DLD1 (cell line): Measurements from ENCODE around the gene HBS1L.

Experiments used
- in situ Hi-C: cut with HindIII; loops from 2 replicates; pipeline ENCODE4 v1.10.0; 2017; ENCODE audit warnings: low sequenced_read_pairs

The HBS1L gene

GRCh38 chr6:134954272-134955000 lies 100.2 kb downstream of the HBS1L start:
- in situ Hi-C loops: no loop called here

- in situ Hi-C loops: no loop called here
Measured at GRCh38 chr6:134951494-134952263, 102.9 kb downstream of the HBS1L start.

- in situ Hi-C loops: no loop called here
Measured at GRCh38 chr6:134950482-134950881, 104.1 kb downstream of the HBS1L start.

- in situ Hi-C loops: no loop called here
Measured at GRCh38 chr6:134949927-134950326, 104.7 kb downstream of the HBS1L start, which contains the start of gene ALDH8A1. ALDH8A1 (minus strand) TSS chr6:134950101; CDS start chr6:134950053, 48 bp downstream.

- in situ Hi-C loops: no loop called here
Measured at GRCh38 chr6:134948691-134949090, 105.9 kb downstream of the HBS1L start.

GRCh38 chr6:134948142-134948541 lies 106.5 kb downstream of the HBS1L start:
- in situ Hi-C loops: no loop called here

- in situ Hi-C loops: no loop called here
Measured at GRCh38 chr6:134945045-134945444, 109.6 kb downstream of the HBS1L start.

- in situ Hi-C loops: no loop called here
Measured at GRCh38 chr6:134943522-134944111, 111.0 kb downstream of the HBS1L start.

- in situ Hi-C loops: no loop called here
Measured at GRCh38 chr6:134938896-134939295, 115.7 kb downstream of the HBS1L start.

- in situ Hi-C loops: no loop called here
Measured at GRCh38 chr6:134937426-134937825, 117.2 kb downstream of the HBS1L start.

- in situ Hi-C loops: no loop called here
Measured at GRCh38 chr6:134936931-134937330, 117.7 kb downstream of the HBS1L start.

- in situ Hi-C loops: no loop called here
Measured at GRCh38 chr6:134936476-134936875, 118.1 kb downstream of the HBS1L start.

GRCh38 chr6:134934793-134935485 lies 119.7 kb downstream of the HBS1L start:
- in situ Hi-C loops: no loop called here

- in situ Hi-C loops: no loop called here
Measured at GRCh38 chr6:134932535-134933470, 121.8 kb downstream of the HBS1L start.

GRCh38 chr6:134932098-134932497 lies 122.5 kb downstream of the HBS1L start:
- in situ Hi-C loops: no loop called here

- in situ Hi-C loops: no loop called here
Measured at GRCh38 chr6:134930463-134930862, 124.2 kb downstream of the HBS1L start.

GRCh38 chr6:134928151-134928900 lies 126.3 kb downstream of the HBS1L start:
- in situ Hi-C loops: no loop called here

- in situ Hi-C loops: no loop called here
Measured at GRCh38 chr6:134925800-134926199, 128.8 kb downstream of the HBS1L start.

GRCh38 chr6:134921721-134922261 lies 132.8 kb downstream of the HBS1L start:
- in situ Hi-C loops: no loop called here
